Activated naive CD4-positive, alpha-beta T cell treated with anti-CD3 and anti-CD28 coated beads, Interleukin-2, amount 10 ng/mL, durations not matched to agents 7 days and 5 days (primary cell): ENCODE data around the gene GPAT3.
"Not testable (repeated sequence)": the region's sequence is repeated elsewhere in the genome, so short reads cannot be mapped to it uniquely, and the experiment has no call there.

ENCODE experiments used
- CTCF ChIA-PET: fragments of 350-600 bp; sonication (Branson Sonifier 250); formaldehyde crosslinking; loops from one replicate; lab custom pipeline; 2021; ENCODE audit warnings: antibody characterized with exemption; lab: Charles Lee
- DNase-seq: peaks from one replicate; pipeline ENCODE4 v3.0.0-alpha.2; 2020
- H3K27ac Mint-ChIP-seq: one replicate; pipeline ENCODE4 v1.8.0; 2021; ENCODE audit warnings: mild to moderate bottlenecking, moderate library complexity, mixed read lengths
- H3K27me3 Mint-ChIP-seq: one replicate; pipeline ENCODE4 v1.8.0; 2021; ENCODE audit warnings: mild to moderate bottlenecking, mixed read lengths
- H3K36me3 Mint-ChIP-seq: one replicate; pipeline ENCODE4 v1.8.0; 2021; ENCODE audit warnings: mixed read lengths
- H3K4me1 Mint-ChIP-seq: one replicate; pipeline ENCODE4 v1.8.0; 2021; ENCODE audit warnings: mixed read lengths
- H3K4me3 Mint-ChIP-seq: one replicate; pipeline ENCODE4 v1.8.0; 2021; ENCODE audit warnings: mild to moderate bottlenecking, moderate library complexity, mixed read lengths
- H3K9me3 Mint-ChIP-seq: one replicate; pipeline ENCODE4 v1.8.0; 2021; ENCODE audit warnings: mixed read lengths

GPAT3 gene

GRCh38 chr4:83560523-83560922 lies 24.6 kb downstream of the GPAT3 start:
- H3K4me3 Mint-ChIP-seq: no peak overlapping the region

GRCh38 chr4:83561381-83561780 lies 25.5 kb downstream of the GPAT3 start:
- CTCF ChIA-PET: no interaction called here
- no peaks in the 10 kb centered on the region for H3K9me3 Mint-ChIP-seq
- no peak overlapping the region for H3K27ac Mint-ChIP-seq
- peaks cover 5% of the 10 kb centered on the region for H3K27me3 Mint-ChIP-seq
- peaks cover 9% of the 10 kb centered on the region for H3K4me1 Mint-ChIP-seq
- no peak overlapping the region for H3K4me3 Mint-ChIP-seq
- H3K36me3 Mint-ChIP-seq: no peaks in the 10 kb centered on the region
- no peak for DNase-seq

More at GRCh38 chr4:83560523-83560922, 24.6 kb downstream of the GPAT3 start:
- Mint-ChIP-seq H3K27ac (no peak overlapping the region), H3K36me3 (no peaks in the 10 kb centered on the region), H3K4me1 (peaks cover 9% of the 10 kb centered on the region), H3K9me3 (no peaks in the 10 kb centered on the region), H3K27me3 (peaks cover 5% of the 10 kb centered on the region)
- DNase-seq: no peak
- CTCF ChIA-PET: interaction anchor here (0.8 kb wide), 1 partner anchor 21 kb away, joined by 3 read pairs; no protein-coding TSS in a partner anchor

- H3K4me1 Mint-ChIP-seq: no peaks in the 10 kb centered on the region
- H3K27me3 Mint-ChIP-seq: peaks cover 5% of the 10 kb centered on the region
- no peak overlapping the region for H3K27ac Mint-ChIP-seq
- CTCF ChIA-PET: no interaction called here
- no peak for DNase-seq
- no peaks in the 10 kb centered on the region for H3K9me3 Mint-ChIP-seq
- H3K4me3 Mint-ChIP-seq: no peak overlapping the region
- no peaks in the 10 kb centered on the region for H3K36me3 Mint-ChIP-seq
These were observed 28.1 kb downstream of the GPAT3 start for GRCh38 chr4:83563998-83564397.

- no peak overlapping the region for H3K4me3 Mint-ChIP-seq
- H3K4me1 Mint-ChIP-seq: no peaks in the 10 kb centered on the region
- H3K27me3 Mint-ChIP-seq: no peaks in the 10 kb centered on the region
- DNase-seq: no peak
- no peaks in the 10 kb centered on the region for H3K9me3 Mint-ChIP-seq
- CTCF ChIA-PET: no interaction called here
- H3K36me3 Mint-ChIP-seq: no peaks in the 10 kb centered on the region
- H3K27ac Mint-ChIP-seq: no peak overlapping the region
These were observed 32.2 kb downstream of the GPAT3 start for GRCh38 chr4:83568062-83568461.

GRCh38 chr4:83569429-83569828 lies 33.5 kb downstream of the GPAT3 start:
- Mint-ChIP-seq H3K9me3 (no peaks in the 10 kb centered on the region), H3K4me3 (no peak overlapping the region), H3K36me3 (no peaks in the 10 kb centered on the region), H3K4me1 (no peaks in the 10 kb centered on the region), H3K27ac (no peak overlapping the region), H3K27me3 (no peaks in the 10 kb centered on the region)
- DNase-seq: no peak
- CTCF ChIA-PET: no interaction called here

- H3K9me3 Mint-ChIP-seq: no peaks in the 10 kb centered on the region
- CTCF ChIA-PET: no interaction called here
- H3K4me3 Mint-ChIP-seq: no peak overlapping the region
- no peak for DNase-seq
- no peaks in the 10 kb centered on the region for H3K27me3 Mint-ChIP-seq
- no peak overlapping the region for H3K27ac Mint-ChIP-seq
- no peaks in the 10 kb centered on the region for H3K36me3 Mint-ChIP-seq
- H3K4me1 Mint-ChIP-seq: no peaks in the 10 kb centered on the region
These were observed 34.1 kb downstream of the GPAT3 start for GRCh38 chr4:83569987-83570386.

GRCh38 chr4:83572848-83573247 lies 36.9 kb downstream of the GPAT3 start:
- H3K27ac Mint-ChIP-seq: no peak overlapping the region
- CTCF ChIA-PET: no interaction called here

GRCh38 chr4:83574247-83574646 lies 38.3 kb downstream of the GPAT3 start:
- Mint-ChIP-seq H3K27ac (no peak overlapping the region), H3K9me3 (no peaks in the 10 kb centered on the region), H3K4me1 (no peaks in the 10 kb centered on the region), H3K36me3 (no peaks in the 10 kb centered on the region), H3K27me3 (no peaks in the 10 kb centered on the region), H3K4me3 (no peak overlapping the region)
- DNase-seq: no peak
- CTCF ChIA-PET: no interaction called here

More at GRCh38 chr4:83572848-83573247, 36.9 kb downstream of the GPAT3 start:
- H3K27me3 Mint-ChIP-seq: no peaks in the 10 kb centered on the region
- no peaks in the 10 kb centered on the region for H3K4me1 Mint-ChIP-seq
- H3K4me3 Mint-ChIP-seq: no peak overlapping the region
- no peaks in the 10 kb centered on the region for H3K9me3 Mint-ChIP-seq
- no peaks in the 10 kb centered on the region for H3K36me3 Mint-ChIP-seq
- DNase-seq: no peak

- H3K4me1 Mint-ChIP-seq, DNase-seq, H3K4me3 Mint-ChIP-seq, H3K27ac Mint-ChIP-seq, H3K27me3 Mint-ChIP-seq, CTCF ChIA-PET, H3K9me3 Mint-ChIP-seq, H3K36me3 Mint-ChIP-seq: not testable (repeated sequence)
These were observed 40.3 kb downstream of the GPAT3 start for GRCh38 chr4:83576237-83576636.

- no peaks in the 10 kb centered on the region for H3K36me3 Mint-ChIP-seq
- no peak for DNase-seq
- no peak overlapping the region for H3K4me3 Mint-ChIP-seq
- no peaks in the 10 kb centered on the region for H3K9me3 Mint-ChIP-seq
- no peaks in the 10 kb centered on the region for H3K27me3 Mint-ChIP-seq
- no peaks in the 10 kb centered on the region for H3K4me1 Mint-ChIP-seq
- CTCF ChIA-PET: interaction anchor here (0.9 to 1.6 kb wide), 3 partner anchors 22 to 74 kb away, joined by 3 read pairs; no protein-coding TSS in a partner anchor
- H3K27ac Mint-ChIP-seq: no peak overlapping the region
These were observed 45.7 kb downstream of the GPAT3 start for GRCh38 chr4:83581411-83582288.

- Mint-ChIP-seq H3K36me3 (no peaks in the 10 kb centered on the region), H3K4me1 (no peaks in the 10 kb centered on the region), H3K9me3 (no peaks in the 10 kb centered on the region), H3K27me3 (no peaks in the 10 kb centered on the region), H3K27ac (no peak overlapping the region), H3K4me3 (no peak overlapping the region)
- no peak for DNase-seq
- CTCF ChIA-PET: interaction anchor here (0.9 to 1.6 kb wide), 3 partner anchors 22 to 74 kb away, joined by 3 read pairs; no protein-coding TSS in a partner anchor
These were observed 46.4 kb downstream of the GPAT3 start for GRCh38 chr4:83582289-83582785.

- no peak for DNase-seq
- CTCF ChIA-PET: no interaction called here
- Mint-ChIP-seq H3K27ac (no peak overlapping the region), H3K27me3 (no peaks in the 10 kb centered on the region), H3K4me1 (no peaks in the 10 kb centered on the region), H3K9me3 (no peaks in the 10 kb centered on the region), H3K36me3 (no peaks in the 10 kb centered on the region), H3K4me3 (no peak overlapping the region)
These were observed 50.1 kb downstream of the GPAT3 start for GRCh38 chr4:83585982-83586508.

GRCh38 chr4:83589279-83589678 lies 53.4 kb downstream of the GPAT3 start:
- H3K4me3 Mint-ChIP-seq: no peak overlapping the region
- H3K36me3 Mint-ChIP-seq: no peaks in the 10 kb centered on the region
- no peaks in the 10 kb centered on the region for H3K27me3 Mint-ChIP-seq
- CTCF ChIA-PET: interaction anchor here (1.4 kb wide), 1 partner anchor 662 kb away, joined by 3 read pairs; no protein-coding TSS in a partner anchor
- no peaks in the 10 kb centered on the region for H3K4me1 Mint-ChIP-seq
- H3K9me3 Mint-ChIP-seq: no peaks in the 10 kb centered on the region
- H3K27ac Mint-ChIP-seq: no peak overlapping the region
- no peak for DNase-seq

- no peak overlapping the region for H3K4me3 Mint-ChIP-seq
- H3K4me1 Mint-ChIP-seq: no peaks in the 10 kb centered on the region
- H3K27ac Mint-ChIP-seq: no peak overlapping the region
- DNase-seq: no peak
- H3K9me3 Mint-ChIP-seq: no peaks in the 10 kb centered on the region
- H3K27me3 Mint-ChIP-seq: no peaks in the 10 kb centered on the region
- H3K36me3 Mint-ChIP-seq: no peaks in the 10 kb centered on the region
- CTCF ChIA-PET: no interaction called here
These were observed 55.1 kb downstream of the GPAT3 start for GRCh38 chr4:83591056-83591455.

- CTCF ChIA-PET: no interaction called here
- H3K9me3 Mint-ChIP-seq: no peaks in the 10 kb centered on the region
- H3K27ac Mint-ChIP-seq: no peak overlapping the region
- DNase-seq: no peak
- H3K4me3 Mint-ChIP-seq: no peak overlapping the region
- no peaks in the 10 kb centered on the region for H3K27me3 Mint-ChIP-seq
- H3K4me1 Mint-ChIP-seq: no peaks in the 10 kb centered on the region
- no peaks in the 10 kb centered on the region for H3K36me3 Mint-ChIP-seq
These were observed 55.8 kb downstream of the GPAT3 start for GRCh38 chr4:83591730-83592129.
